Smooth muscle cell (in vitro differentiated cells): ENCODE data around the gene KIDINS220. TPM values are rescaled to one million over a fixed set of nuclear protein-coding genes. Genes with fewer than 3 reads are reported as not detected.

ENCODE experiments used
- DNase-seq: peaks from one replicate; lab custom pipeline; 2025; ENCODE audit not compliant: unreplicated experiment; lab: John Stamatoyannopoulos, UW
- H2AFZ ChIP-seq: fragments of 200-600 bp; sonication (generic); 2 replicates; pipeline ENCODE4 v1.6.0; 2016; ENCODE audit warnings: antibody characterized with exemption, low read depth, mild to moderate bottlenecking
- H3F3A ChIP-seq: fragments of 200-600 bp; sonication (generic); 2 replicates; pipeline ENCODE4 v1.6.0; 2017; ENCODE audit warnings: antibody characterized with exemption, low read depth
- H3K27ac ChIP-seq: fragments of 200-600 bp; sonication (generic); 2 replicates; pipeline ENCODE4 v1.5.1; 2016; ENCODE audit warnings: low read depth, mild to moderate bottlenecking
- H3K27me3 ChIP-seq: fragments of 200-600 bp; sonication (generic); 2 replicates; pipeline ENCODE4 v1.6.1; 2016; ENCODE audit warnings: low read depth, mild to moderate bottlenecking
- H3K36me3 ChIP-seq: fragments of 200-600 bp; sonication (generic); 2 replicates; pipeline ENCODE4 v1.5.1; 2016; ENCODE audit warnings: low read depth
- H3K4me1 ChIP-seq: fragments of 200-600 bp; sonication (generic); 2 replicates; pipeline ENCODE4 v1.5.1; 2016; ENCODE audit warnings: low read depth
- H3K4me2 ChIP-seq: fragments of 200-600 bp; sonication (generic); 2 replicates; pipeline ENCODE4 v1.6.0; 2016; ENCODE audit warnings: mild to moderate bottlenecking
- H3K4me3 ChIP-seq: fragments of 200-600 bp; sonication (generic); 2 replicates; pipeline ENCODE4 v1.5.1; 2016; ENCODE audit warnings: mild to moderate bottlenecking
- H3K79me2 ChIP-seq: fragments of 200-600 bp; sonication (generic); 2 replicates; pipeline ENCODE4 v1.6.0; 2016; ENCODE audit warnings: low read depth, mild to moderate bottlenecking
- H3K9ac ChIP-seq: fragments of 200-600 bp; sonication (generic); 2 replicates; pipeline ENCODE4 v1.6.0; 2016; ENCODE audit warnings: low read depth
- H3K9me3 ChIP-seq: fragments of 200-600 bp; sonication (generic); replicated peaks from 2 replicates; pipeline ENCODE4 v1.5.1; 2016; ENCODE audit warnings: low read depth
- H4K20me1 ChIP-seq: fragments of 200-600 bp; sonication (generic); 2 replicates; pipeline ENCODE4 v1.6.0; 2016; ENCODE audit warnings: low read depth
- CTCF ChIP-seq: fragments of 200-600 bp; sonication (generic); IDR thresholded peaks from 2 replicates; pipeline ENCODE4 v1.5.1; 2017; ENCODE audit warnings: borderline replicate concordance, mild to moderate bottlenecking, antibody characterized with exemption; ENCODE audit not compliant: insufficient read depth, poor library complexity, severe bottlenecking
- WGBS: methylation state at CpG from one replicate; pipeline ENCODE4 v1.1.7; 2016; ENCODE audit warnings: low lambda C conversion rate; 5-methylcytosine and 5-hydroxymethylcytosine counted together
- polyA plus RNA-seq: library from polyadenylated mRNA; unstranded; fragments of >200 nt; fragmentation: Nextera tagmentation; extraction: Ambion mirVana; gene quantifications from 2 replicates; pipeline ENCODE4 v1.2.1, GENCODE V29; 2016
- total RNA-seq: library from RNA; depleted of rRNA; stranded (reverse); fragments of >200 nt; gene quantifications from 2 replicates; pipeline ENCODE4 v1.2.3, GENCODE V29; 2014

KIDINS220 gene
- total and polyA plus RNA-seq, 2 experiments from 2014 or later: 17.8 to 54.9 TPM

DNA sequence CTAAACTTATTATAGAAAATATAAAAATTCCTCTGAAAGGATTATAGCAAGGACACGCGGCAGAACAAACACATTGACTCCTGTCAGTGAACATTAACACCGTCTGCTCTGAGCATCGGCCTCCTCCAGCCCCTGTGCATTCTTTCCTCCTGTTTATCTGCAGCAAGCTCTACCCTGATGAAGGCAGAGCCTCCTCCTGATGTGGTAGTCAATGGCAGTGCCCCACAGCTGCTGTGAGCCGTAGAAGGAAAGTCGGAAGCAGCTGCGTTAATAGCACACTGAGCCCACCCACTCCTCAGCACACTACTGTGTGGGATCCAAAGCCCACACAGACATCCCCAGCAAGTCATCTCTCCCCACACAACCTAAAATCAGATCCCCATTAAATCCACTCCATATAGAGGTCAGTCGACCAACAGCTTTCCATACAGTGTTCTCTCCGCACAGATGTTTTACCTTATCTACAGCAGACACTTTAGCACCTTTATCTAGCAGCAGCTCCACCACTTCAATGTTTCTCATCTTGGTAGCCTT lies 41.0 kb downstream of the KIDINS220 start:
- TF ChIP-seq CTCF: no peak
- Histone ChIP-seq H3K9ac (no peak overlapping the region), H3K4me1 (no peaks in the 10 kb centered on the region), H3K36me3 (peaks cover 11% of the 10 kb centered on the region), H3K27me3 (no peaks in the 10 kb centered on the region), H3K4me3 (no peak overlapping the region), H3K9me3 (no peaks in the 10 kb centered on the region), H3F3A (no peaks in the 10 kb centered on the region), H3K79me2 (no peaks in the 10 kb centered on the region), H4K20me1 (no peaks in the 10 kb centered on the region), H3K4me2 (no peak overlapping the region), H3K27ac (no peak overlapping the region), H2AFZ (no peak overlapping the region)
- 92% methylated on average over 9 of the region's 9 CpGs for WGBS
- DNase-seq: no peak

- H3K4me2 ChIP-seq: no peak overlapping the region
- no peaks in the 10 kb centered on the region for H3F3A ChIP-seq
- H3K9me3 ChIP-seq: no peaks in the 10 kb centered on the region
- no peaks in the 10 kb centered on the region for H3K79me2 ChIP-seq
- DNase-seq: no peak
- no peaks in the 10 kb centered on the region for H4K20me1 ChIP-seq
- no peaks in the 10 kb centered on the region for H3K4me1 ChIP-seq
- peaks cover 23% of the 10 kb centered on the region for H3K36me3 ChIP-seq
- H3K9ac ChIP-seq: no peak overlapping the region
- no peak for TF ChIP-seq CTCF
- 85% methylated on average over 8 of the region's 8 CpGs for WGBS
- no peak overlapping the region for H2AFZ ChIP-seq
- H3K27me3 ChIP-seq: no peaks in the 10 kb centered on the region
- no peak overlapping the region for H3K4me3 ChIP-seq
- no peak overlapping the region for H3K27ac ChIP-seq
Observed at GRCh38 chr2:8794923-8795825, 42.2 kb downstream of the KIDINS220 start.

DNA sequence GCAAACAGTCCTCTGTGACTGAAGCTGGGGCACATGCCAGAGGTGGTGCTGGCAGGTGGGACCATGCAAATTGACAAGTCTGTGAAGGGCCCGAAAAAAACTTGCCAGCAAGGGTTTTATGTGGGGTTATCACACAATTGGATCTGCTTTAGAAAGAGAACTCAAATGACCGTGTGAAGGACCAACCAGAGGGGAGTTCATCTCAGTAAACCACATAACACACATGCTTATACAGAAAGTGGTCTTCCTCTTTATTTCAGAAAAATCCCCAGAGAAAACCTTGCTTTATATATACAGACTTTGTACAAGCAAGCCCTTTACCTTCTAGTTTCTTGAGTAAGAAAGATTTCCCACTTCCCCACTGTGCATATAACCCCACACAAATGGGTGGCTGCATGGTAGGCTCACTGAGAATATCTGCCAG lies 46.7 kb downstream of the KIDINS220 start:
- no peak overlapping the region for H2AFZ ChIP-seq
- TF ChIP-seq CTCF: no peak
- whole genome bisulfite sequencing: 96% methylated on average over 2 of the region's 2 CpGs

GRCh38 chr2:8786463-8786862 lies 51.0 kb downstream of the KIDINS220 start:
- 78% methylated on average over 5 of the region's 5 CpGs for WGBS
- Histone ChIP-seq H3K9me3 (no peaks in the 10 kb centered on the region), H3K27ac (no peak overlapping the region), H3K36me3 (peaks cover 31% of the 10 kb centered on the region), H3F3A (no peaks in the 10 kb centered on the region), H2AFZ (no peak overlapping the region), H4K20me1 (peaks cover 19% of the 10 kb centered on the region), H3K4me1 (no peaks in the 10 kb centered on the region), H3K9ac (no peak overlapping the region), H3K4me2 (no peak overlapping the region), H3K27me3 (no peaks in the 10 kb centered on the region), H3K79me2 (no peaks in the 10 kb centered on the region), H3K4me3 (no peak overlapping the region)
- no peak for DNase-seq
- TF ChIP-seq CTCF: no peak

More for the DNA sequence above, 46.7 kb downstream of the KIDINS220 start:
- no peak overlapping the region for H3K4me3 ChIP-seq
- H3K4me2 ChIP-seq: no peak overlapping the region
- H3K9ac ChIP-seq: no peak overlapping the region
- no peak overlapping the region for H3K27ac ChIP-seq
- H3K79me2 ChIP-seq: no peaks in the 10 kb centered on the region
- H3F3A ChIP-seq: no peaks in the 10 kb centered on the region
- DNase-seq: no peak
- H3K9me3 ChIP-seq: no peaks in the 10 kb centered on the region
- H3K4me1 ChIP-seq: no peaks in the 10 kb centered on the region
- no peaks in the 10 kb centered on the region for H4K20me1 ChIP-seq
- no peaks in the 10 kb centered on the region for H3K27me3 ChIP-seq
- H3K36me3 ChIP-seq: peaks cover 34% of the 10 kb centered on the region
